ENCODE results near the gene B4GALNT1.

DNA sequence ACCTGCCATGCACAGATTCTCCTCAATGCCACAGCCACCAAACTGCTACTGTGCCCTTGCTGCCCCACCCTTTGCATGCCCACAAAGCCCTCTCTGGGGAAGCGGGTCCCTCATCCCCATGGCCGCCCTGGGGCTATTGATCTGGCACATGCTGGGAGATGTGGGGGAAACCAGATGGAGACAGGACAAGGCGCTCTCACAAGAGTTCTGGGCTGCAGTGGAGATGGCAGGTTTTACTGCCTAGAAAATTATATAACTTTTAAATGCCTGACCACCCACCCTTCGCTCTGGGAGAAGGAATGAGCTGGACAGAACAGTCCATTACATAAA is 52.6 kb downstream of the B4GALNT1 start:
- TF ChIP-seq, protein P1, sequence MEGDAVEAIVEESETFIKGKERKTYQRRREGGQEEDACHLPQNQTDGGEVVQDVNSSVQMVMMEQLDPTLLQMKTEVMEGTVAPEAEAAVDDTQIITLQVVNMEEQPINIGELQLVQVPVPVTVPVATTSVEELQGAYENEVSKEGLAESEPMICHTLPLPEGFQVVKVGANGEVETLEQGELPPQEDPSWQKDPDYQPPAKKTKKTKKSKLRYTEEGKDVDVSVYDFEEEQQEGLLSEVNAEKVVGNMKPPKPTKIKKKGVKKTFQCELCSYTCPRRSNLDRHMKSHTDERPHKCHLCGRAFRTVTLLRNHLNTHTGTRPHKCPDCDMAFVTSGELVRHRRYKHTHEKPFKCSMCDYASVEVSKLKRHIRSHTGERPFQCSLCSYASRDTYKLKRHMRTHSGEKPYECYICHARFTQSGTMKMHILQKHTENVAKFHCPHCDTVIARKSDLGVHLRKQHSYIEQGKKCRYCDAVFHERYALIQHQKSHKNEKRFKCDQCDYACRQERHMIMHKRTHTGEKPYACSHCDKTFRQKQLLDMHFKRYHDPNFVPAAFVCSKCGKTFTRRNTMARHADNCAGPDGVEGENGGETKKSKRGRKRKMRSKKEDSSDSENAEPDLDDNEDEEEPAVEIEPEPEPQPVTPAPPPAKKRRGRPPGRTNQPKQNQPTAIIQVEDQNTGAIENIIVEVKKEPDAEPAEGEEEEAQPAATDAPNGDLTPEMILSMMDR (IDR thresholded peaks at IDR 0.05) = no peak
- TF ChIP-seq REST (IDR thresholded peaks at IDR 0.05) (no peak), RNF2 (IDR thresholded peaks at IDR 0.05; ENCODE audit: borderline replicate concordance, low read depth) (no peak)

All from A549 (cell line).